GOT3 (cell line): Measurements from ENCODE around the gene ARHGAP8.
"Not testable (repeated sequence)": the region's sequence is repeated elsewhere in the genome, so short reads cannot be mapped to it uniquely, and the experiment has no call there.

ENCODE experiments used
- DNase-seq: peaks from one replicate; lab custom pipeline; 2025; ENCODE audit warnings: mixed read lengths; lab: John Stamatoyannopoulos, UW

Gene ARHGAP8

GRCh38 chr22:44888491-44889254 lies 136.3 kb downstream of the ARHGAP8 start:
- DNase-seq = no peak

- DNase-seq = no peak
Observed at GRCh38 chr22:44889255-44889878, 137.0 kb downstream of the ARHGAP8 start.

- no peak for DNase-seq
Observed at GRCh38 chr22:44890416-44891292, 138.3 kb downstream of the ARHGAP8 start.

- DNase-seq = no peak
Observed at GRCh38 chr22:44891293-44891747, 138.9 kb downstream of the ARHGAP8 start.

GRCh38 chr22:44891791-44892190 lies 139.4 kb downstream of the ARHGAP8 start:
- no peak for DNase-seq

GRCh38 chr22:44892243-44892642 lies 139.9 kb downstream of the ARHGAP8 start:
- no peak for DNase-seq

GRCh38 chr22:44892803-44893730 lies 140.7 kb downstream of the ARHGAP8 start:
- DNase-seq = no peak

GRCh38 chr22:44893731-44894080 lies 141.3 kb downstream of the ARHGAP8 start:
- DNase-seq = no peak

GRCh38 chr22:44894321-44894720 lies 141.9 kb downstream of the ARHGAP8 start:
- no peak for DNase-seq

GRCh38 chr22:44894782-44895181 lies 142.4 kb downstream of the ARHGAP8 start:
- DNase-seq = no peak

GRCh38 chr22:44895296-44896055 lies 143.1 kb downstream of the ARHGAP8 start:
- no peak for DNase-seq

GRCh38 chr22:44898236-44898635 lies 145.9 kb downstream of the ARHGAP8 start:
- DNase-seq = no peak

- no peak for DNase-seq
Observed at GRCh38 chr22:44901301-44901700, 148.9 kb downstream of the ARHGAP8 start.

GRCh38 chr22:44903164-44903563 lies 150.8 kb downstream of the ARHGAP8 start:
- DNase-seq = not testable (repeated sequence)

- DNase-seq = not testable (repeated sequence)
Observed at GRCh38 chr22:44904492-44905152, 152.2 kb downstream of the ARHGAP8 start.

- DNase-seq = no peak
Observed at GRCh38 chr22:44906248-44906936, 154.0 kb downstream of the ARHGAP8 start.

GRCh38 chr22:44906999-44907644 lies 154.7 kb downstream of the ARHGAP8 start:
- DNase-seq = no peak

GRCh38 chr22:44907765-44908737 lies 155.7 kb downstream of the ARHGAP8 start:
- DNase-seq = no peak
